GM19023 (cell line): ENCODE data around the gene CTDSPL2.
A peak's percentile ranks its signal among the peaks of the same experiment; 100 is the strongest.
"Not testable (repeated sequence)": the region's sequence is repeated elsewhere in the genome, so short reads cannot be mapped to it uniquely, and the experiment has no call there.

Experiments used
- ATAC-seq: cut with Tn5 transposase; IDR thresholded peaks from one replicate; pipeline ENCODE4 v1.9.1; 2021; ENCODE audit warnings: mild to moderate bottlenecking, moderate library complexity; ENCODE audit not compliant: unreplicated experiment

CTDSPL2 gene

GRCh38 chr15:44482090-44482489, 54.7 kb downstream of the CTDSPL2 start:
- no peak for ATAC-seq

GRCh38 chr15:44485880-44486279, 58.5 kb downstream of the CTDSPL2 start:
- ATAC-seq, result no peak

GRCh38 chr15:44489464-44489863, 62.0 kb downstream of the CTDSPL2 start:
- ATAC-seq, result no peak

- ATAC-seq, result no peak
Observed at GRCh38 chr15:44490622-44491021, 63.2 kb downstream of the CTDSPL2 start.

GRCh38 chr15:44492040-44492439, 64.6 kb downstream of the CTDSPL2 start:
- ATAC-seq, result no peak

GRCh38 chr15:44492672-44493071, 65.2 kb downstream of the CTDSPL2 start:
- no peak for ATAC-seq

GRCh38 chr15:44495562-44495961, 68.1 kb downstream of the CTDSPL2 start:
- ATAC-seq, result no peak

- ATAC-seq, result no peak
Observed at GRCh38 chr15:44500555-44500954, 73.1 kb downstream of the CTDSPL2 start.

GRCh38 chr15:44501768-44502366, 74.4 kb downstream of the CTDSPL2 start:
- ATAC-seq, result no peak

- ATAC-seq, result no peak
Observed at GRCh38 chr15:44516436-44516835, 89.0 kb downstream of the CTDSPL2 start.

- ATAC-seq, result no peak
Observed at GRCh38 chr15:44519537-44519936, 92.1 kb downstream of the CTDSPL2 start.

GRCh38 chr15:44525018-44525417, 97.6 kb downstream of the CTDSPL2 start:
- no peak for ATAC-seq

- no peak for ATAC-seq
Observed at GRCh38 chr15:44527241-44527640, 99.8 kb downstream of the CTDSPL2 start.

- no peak for ATAC-seq
Observed at GRCh38 chr15:44529864-44530604, 102.6 kb downstream of the CTDSPL2 start.

GRCh38 chr15:44530653-44531052, 103.2 kb downstream of the CTDSPL2 start:
- no peak for ATAC-seq

GRCh38 chr15:44532275-44532674, 104.8 kb downstream of the CTDSPL2 start:
- ATAC-seq, result not testable (repeated sequence)

- ATAC-seq, result no peak
Observed at GRCh38 chr15:44532689-44533088, 105.3 kb downstream of the CTDSPL2 start.

GRCh38 chr15:44535092-44535491, 107.7 kb downstream of the CTDSPL2 start:
- no peak for ATAC-seq

- peak; percentile 1 for ATAC-seq
Observed at GRCh38 chr15:44535523-44536301, 108.3 kb downstream of the CTDSPL2 start.

- ATAC-seq, result peak; percentile 56
Observed at GRCh38 chr15:44536302-44536961, 109.0 kb downstream of the CTDSPL2 start.
